ENCODE data around the gene LARGE1.

- no peak for TF ChIP-seq CTCF (IDR thresholded peaks at IDR 0.05; ENCODE audit: borderline replicate concordance, extremely low read depth, low read length, poor library complexity, severe bottlenecking)
- no peak for TF ChIP-seq EZH2 (IDR thresholded peaks at IDR 0.05; ENCODE audit: borderline replicate concordance, low read depth, low read length, severe bottlenecking)
These were observed 48.8 kb upstream of the LARGE1 start for GRCh38 chr22:33969045-33969444.

All from DND-41 (cell line).